IPS-11a (cell line): ENCODE results near the gene KIAA1328.

ENCODE experiments used
- H3K4me3 ChIP-seq: one replicate; pipeline ENCODE4 v1.5.1; 2013; ENCODE audit warnings: low read depth, low read length, control low read depth

Gene KIAA1328

DNA sequence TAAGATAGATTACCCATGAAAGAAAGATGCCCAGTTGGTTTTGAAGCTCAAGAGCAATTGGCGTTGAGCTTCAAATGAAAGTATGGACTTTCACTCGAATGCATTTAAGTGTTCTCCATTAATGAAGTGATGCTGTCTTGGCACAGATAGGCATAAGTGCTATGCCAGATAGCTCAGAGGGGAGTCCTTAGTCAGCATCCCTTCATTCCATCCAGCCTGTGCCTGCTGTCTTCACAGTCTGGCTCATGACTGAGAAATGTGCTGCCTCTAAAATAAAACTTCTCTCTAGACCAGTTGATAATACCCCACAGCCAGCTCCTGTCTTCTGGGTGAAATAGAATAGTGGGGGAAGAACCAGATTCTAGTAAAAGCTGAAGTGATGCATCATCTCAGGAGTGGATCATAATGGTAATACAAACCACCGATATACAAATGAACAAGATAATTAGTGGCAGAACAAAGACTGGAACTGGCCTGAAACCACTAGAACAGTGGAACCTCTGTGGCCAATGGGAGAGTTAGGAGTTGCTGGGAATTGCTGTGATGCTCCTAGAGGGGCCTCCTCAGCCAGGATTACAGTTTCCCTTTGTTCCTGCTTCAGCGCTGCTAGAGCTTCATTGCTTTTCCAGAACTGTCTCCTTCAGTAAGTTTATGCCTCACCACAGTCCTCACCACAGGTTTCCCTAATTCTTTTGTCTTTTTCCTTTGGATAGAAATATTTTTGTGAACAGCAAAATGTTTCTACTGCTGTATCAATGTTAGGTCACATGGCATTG lies 359.3 kb downstream of the KIAA1328 start:
- H3K4me3 ChIP-seq, result no peak overlapping the region

GRCh38 chr18:37199741-37200140 lies 370.8 kb downstream of the KIAA1328 start:
- no peak overlapping the region for H3K4me3 ChIP-seq

- H3K4me3 ChIP-seq, result no peak overlapping the region
Measured at GRCh38 chr18:37207343-37207742, 378.4 kb downstream of the KIAA1328 start.

DNA sequence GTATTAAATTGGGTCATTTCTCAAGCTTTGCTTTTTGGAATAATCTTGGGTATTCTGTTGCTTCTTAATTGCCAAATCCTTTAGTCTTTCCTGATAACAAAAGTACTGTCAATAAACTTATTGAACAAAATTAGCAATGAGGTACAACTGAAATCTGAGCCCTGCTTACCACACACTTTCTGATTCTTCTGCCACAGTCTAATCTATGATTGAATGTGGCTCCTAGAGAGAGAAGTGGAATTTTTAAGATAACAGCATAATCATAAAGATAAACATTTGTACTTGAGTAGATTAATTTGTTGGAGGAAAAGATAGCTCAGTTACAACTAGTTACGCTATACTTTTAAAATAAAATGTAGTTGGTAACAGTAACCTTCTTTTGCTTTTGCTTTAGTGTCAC lies 381.9 kb downstream of the KIAA1328 start:
- no peak overlapping the region for H3K4me3 ChIP-seq

GRCh38 chr18:37218022-37218590 lies 389.2 kb downstream of the KIAA1328 start:
- H3K4me3 ChIP-seq, result no peak overlapping the region

DNA sequence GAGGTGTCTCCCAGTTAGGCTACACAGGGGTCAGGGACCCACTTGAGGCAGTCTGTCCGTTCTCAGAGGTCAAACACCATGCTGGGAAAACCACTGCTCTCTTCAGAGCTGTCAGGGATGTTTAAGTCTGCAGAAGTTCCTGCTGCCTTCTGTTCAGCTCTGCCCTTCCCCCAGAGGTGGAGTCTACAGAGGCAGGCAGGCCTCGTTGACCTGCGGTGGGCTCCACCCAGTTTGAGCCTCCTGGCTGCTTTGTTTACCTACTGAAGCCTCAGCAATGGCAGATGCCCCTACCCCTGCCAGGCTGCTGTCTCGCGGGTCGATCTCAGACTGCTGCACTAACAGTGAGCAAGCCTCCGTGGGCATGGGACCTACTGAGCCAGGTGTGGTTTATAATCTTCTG lies 390.3 kb downstream of the KIAA1328 start:
- no peak overlapping the region for H3K4me3 ChIP-seq

GRCh38 chr18:37222354-37222998 lies 393.5 kb downstream of the KIAA1328 start:
- no peak overlapping the region for H3K4me3 ChIP-seq

DNA sequence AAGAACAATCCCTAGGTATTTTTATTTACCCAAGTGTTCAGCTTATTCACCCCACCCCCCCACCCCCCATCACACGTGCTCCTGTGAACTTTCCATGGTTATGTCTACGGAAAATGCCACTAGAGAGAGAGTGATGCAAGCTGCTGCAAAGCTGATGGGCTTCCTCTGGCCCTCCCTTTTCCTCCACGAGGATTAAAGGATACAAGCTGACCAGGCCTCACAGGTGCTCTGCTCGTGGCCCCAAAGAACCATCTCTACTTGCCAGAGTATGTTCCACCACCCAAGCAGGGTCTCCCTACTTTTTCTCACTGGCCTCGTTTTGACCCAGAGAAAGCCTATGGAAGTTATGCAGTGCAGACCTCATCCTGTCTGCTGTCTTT lies 394.1 kb downstream of the KIAA1328 start:
- no peak overlapping the region for H3K4me3 ChIP-seq

GRCh38 chr18:37225279-37225678 lies 396.4 kb downstream of the KIAA1328 start:
- H3K4me3 ChIP-seq, result no peak overlapping the region

- H3K4me3 ChIP-seq, result no peak overlapping the region
Measured at GRCh38 chr18:37230768-37231167, 401.8 kb downstream of the KIAA1328 start.

GRCh38 chr18:37231251-37231650 lies 402.3 kb downstream of the KIAA1328 start:
- H3K4me3 ChIP-seq, result no peak overlapping the region

GRCh38 chr18:37235583-37235982 lies 406.7 kb downstream of the KIAA1328 start:
- H3K4me3 ChIP-seq, result no peak overlapping the region

- H3K4me3 ChIP-seq, result no peak overlapping the region
Measured at GRCh38 chr18:37238282-37239108, 409.6 kb downstream of the KIAA1328 start.

DNA sequence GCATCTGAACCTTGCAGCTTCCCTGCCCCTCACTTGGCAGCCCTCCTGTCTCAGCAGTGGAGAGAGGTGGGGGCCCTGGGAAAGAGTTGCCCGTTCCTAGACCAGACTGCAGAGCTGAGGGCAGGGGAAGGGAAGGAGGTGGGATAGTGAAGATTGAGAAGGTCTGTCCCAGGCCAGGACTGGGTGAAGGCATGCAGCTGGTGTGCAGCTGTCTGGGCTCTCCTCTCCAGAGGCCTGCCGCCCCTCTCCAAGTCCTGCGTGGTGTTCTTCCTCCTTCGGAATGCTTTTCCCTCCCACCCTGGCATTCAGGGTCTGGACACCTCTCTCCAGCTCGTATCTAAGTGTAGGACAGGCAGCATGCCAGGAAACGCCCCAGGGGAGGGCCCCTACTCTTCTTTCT lies 413.2 kb downstream of the KIAA1328 start:
- H3K4me3 ChIP-seq, result no peak overlapping the region

GRCh38 chr18:37242826-37243560 lies 414.1 kb downstream of the KIAA1328 start:
- no peak overlapping the region for H3K4me3 ChIP-seq

GRCh38 chr18:37243741-37244140 lies 414.8 kb downstream of the KIAA1328 start:
- H3K4me3 ChIP-seq, result no peak overlapping the region

DNA sequence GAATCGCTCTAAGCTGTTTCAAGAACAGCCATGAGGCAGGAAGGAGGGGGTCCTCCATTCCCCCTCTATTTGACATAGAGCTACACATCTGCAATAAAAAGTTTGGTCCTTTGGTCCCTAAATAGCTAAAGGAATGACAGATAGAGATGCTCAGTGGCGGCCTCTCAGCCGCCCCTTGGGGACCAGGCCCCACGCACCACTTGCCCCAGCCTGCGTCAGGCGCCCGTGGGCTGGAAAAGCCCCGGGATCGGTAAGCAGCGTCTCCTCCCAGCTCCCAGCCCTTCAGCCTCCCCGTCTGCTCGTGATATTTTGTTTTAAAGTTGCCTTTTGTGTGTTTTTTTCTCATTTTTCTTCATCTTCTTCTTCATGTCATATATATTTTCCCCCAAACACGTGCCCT lies 415.7 kb downstream of the KIAA1328 start:
- no peak overlapping the region for H3K4me3 ChIP-seq

DNA sequence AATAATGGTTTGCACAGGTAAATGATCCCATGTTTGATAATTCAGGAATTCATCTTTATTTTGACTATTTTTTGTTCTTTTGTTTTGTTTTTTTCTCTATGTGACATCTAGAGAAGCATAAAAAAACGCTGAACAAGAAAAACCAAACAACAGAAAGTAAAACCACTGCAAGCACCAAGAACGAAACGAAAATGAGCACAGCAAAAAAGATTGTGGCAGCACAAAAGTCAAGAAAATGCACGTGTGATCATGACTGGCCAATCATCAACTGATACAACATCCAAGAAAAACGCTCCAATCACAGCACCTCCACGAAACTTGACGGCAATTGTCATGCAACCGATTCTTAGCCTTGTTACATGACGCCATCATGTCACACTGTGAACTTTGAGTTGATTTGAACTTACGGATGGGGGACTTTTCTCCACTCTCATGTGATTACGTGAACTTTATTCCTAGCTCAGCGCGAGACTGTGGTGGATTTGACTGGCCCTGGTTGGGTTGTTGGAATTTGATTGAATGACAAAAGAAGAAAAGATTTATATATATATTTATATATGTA lies 417.9 kb downstream of the KIAA1328 start:
- no peak overlapping the region for H3K4me3 ChIP-seq

GRCh38 chr18:37247497-37248161 lies 418.7 kb downstream of the KIAA1328 start:
- H3K4me3 ChIP-seq, result no peak overlapping the region

GRCh38 chr18:37248281-37248680 lies 419.4 kb downstream of the KIAA1328 start:
- no peak overlapping the region for H3K4me3 ChIP-seq
